ENCODE data around the gene EMC6. TPM values are rescaled to one million over a fixed set of nuclear protein-coding genes. Genes with fewer than 3 reads are reported as not detected.

EMC6 gene
- total RNA-seq, 1 donor from 2014 or later = 44.4 TPM

DNA sequence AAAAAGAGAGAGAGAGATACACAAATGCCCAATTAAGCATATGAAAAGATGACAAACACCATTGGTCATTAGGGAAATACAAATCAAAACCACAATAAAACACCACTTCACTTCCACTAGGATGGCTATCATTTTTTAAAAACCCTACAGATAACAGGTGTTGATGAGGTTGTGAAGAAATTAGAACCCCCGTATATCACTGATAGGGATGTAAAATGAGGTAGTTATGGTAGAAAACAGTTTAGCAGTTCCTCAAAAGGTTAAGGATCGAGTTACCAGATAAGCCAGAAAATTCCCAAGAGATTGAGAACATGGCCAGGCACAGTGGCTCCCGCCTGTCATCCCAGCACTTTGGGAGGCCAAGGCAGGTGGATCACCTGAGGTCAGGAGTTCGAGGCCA, 24.5 kb downstream of the EMC6 start:
- Mint-ChIP-seq H3K4me3 (ENCODE audit: unreplicated experiment) (no peak overlapping the region), H3K4me1 (ENCODE audit: low read depth, unreplicated experiment) (peaks cover 14% of the 10 kb centered on the region), H3K36me3 (ENCODE audit: unreplicated experiment) (peaks cover 4% of the 10 kb centered on the region), H3K9me3 (ENCODE audit: unreplicated experiment) (peaks cover 8% of the 10 kb centered on the region), H3K27ac (ENCODE audit: unreplicated experiment) (no peak overlapping the region), H3K27me3 (ENCODE audit: unreplicated experiment) (peaks cover 10% of the 10 kb centered on the region)
- no peak for DNase-seq
- TF ChIP-seq, protein P1, sequence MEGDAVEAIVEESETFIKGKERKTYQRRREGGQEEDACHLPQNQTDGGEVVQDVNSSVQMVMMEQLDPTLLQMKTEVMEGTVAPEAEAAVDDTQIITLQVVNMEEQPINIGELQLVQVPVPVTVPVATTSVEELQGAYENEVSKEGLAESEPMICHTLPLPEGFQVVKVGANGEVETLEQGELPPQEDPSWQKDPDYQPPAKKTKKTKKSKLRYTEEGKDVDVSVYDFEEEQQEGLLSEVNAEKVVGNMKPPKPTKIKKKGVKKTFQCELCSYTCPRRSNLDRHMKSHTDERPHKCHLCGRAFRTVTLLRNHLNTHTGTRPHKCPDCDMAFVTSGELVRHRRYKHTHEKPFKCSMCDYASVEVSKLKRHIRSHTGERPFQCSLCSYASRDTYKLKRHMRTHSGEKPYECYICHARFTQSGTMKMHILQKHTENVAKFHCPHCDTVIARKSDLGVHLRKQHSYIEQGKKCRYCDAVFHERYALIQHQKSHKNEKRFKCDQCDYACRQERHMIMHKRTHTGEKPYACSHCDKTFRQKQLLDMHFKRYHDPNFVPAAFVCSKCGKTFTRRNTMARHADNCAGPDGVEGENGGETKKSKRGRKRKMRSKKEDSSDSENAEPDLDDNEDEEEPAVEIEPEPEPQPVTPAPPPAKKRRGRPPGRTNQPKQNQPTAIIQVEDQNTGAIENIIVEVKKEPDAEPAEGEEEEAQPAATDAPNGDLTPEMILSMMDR (IDR thresholded peaks at IDR 0.05; ENCODE audit: partially characterized antibody, unreplicated experiment) = no peak

DNA sequence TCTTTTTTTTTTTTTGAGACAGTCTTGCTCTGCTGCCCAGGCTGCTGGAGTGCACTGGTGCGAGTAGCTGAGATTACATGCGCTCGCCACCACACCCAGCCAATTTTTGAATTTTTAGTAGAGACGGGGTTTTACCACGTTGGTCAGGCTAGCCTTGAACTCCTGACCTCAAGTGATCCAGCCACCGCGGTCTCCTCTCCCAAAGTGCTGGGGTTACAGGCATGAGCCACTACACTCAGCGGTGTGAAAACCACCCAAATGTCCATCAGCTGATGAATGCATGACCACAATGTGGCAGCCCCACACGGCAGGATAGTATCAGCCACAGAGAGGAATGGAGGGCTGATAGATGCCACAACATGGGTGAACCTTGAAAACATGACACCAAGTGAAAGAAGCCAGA, 25.2 kb downstream of the EMC6 start:
- Mint-ChIP-seq H3K27ac (ENCODE audit: unreplicated experiment) (no peak overlapping the region), H3K9me3 (ENCODE audit: unreplicated experiment) (peaks cover 8% of the 10 kb centered on the region), H3K36me3 (ENCODE audit: unreplicated experiment) (peaks cover 4% of the 10 kb centered on the region), H3K4me1 (ENCODE audit: low read depth, unreplicated experiment) (peaks cover 10% of the 10 kb centered on the region), H3K27me3 (ENCODE audit: unreplicated experiment) (peaks cover 10% of the 10 kb centered on the region), H3K4me3 (ENCODE audit: unreplicated experiment) (no peak overlapping the region)
- DNase-seq = no peak
- TF ChIP-seq, protein P1 (IDR thresholded peaks at IDR 0.05; ENCODE audit: partially characterized antibody, unreplicated experiment) = no peak

DNA sequence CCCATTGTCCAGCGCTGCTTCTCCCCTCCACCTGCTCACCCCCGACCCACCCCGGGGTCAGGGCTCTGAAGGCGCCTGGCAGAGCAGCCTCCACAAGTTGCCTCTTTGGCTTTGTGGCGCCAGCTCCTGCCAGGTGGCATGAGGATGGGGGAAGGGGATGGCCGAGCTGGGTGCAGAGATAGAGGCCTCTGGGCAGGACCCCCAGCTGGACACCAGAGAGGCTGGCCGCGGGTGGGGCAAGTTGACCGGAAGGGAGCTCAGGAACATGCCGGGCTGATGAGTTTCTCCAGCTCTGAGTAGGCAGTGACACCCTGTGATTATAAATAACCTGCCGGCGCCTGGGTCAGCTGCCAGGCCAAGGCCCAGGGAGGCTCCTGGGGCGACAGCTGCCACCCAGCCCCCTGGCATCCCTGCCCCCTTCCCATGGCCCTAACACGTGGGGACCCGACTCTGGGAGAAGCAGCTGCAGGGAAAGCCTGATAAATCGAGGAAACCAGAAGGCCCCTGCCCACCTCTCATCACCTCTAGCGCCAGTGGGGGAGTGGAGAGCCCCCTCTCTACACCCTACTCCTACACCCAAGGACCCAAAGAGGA, 26.6 kb downstream of the EMC6 start:
- TF ChIP-seq, protein P1 (IDR thresholded peaks at IDR 0.05; ENCODE audit: partially characterized antibody, unreplicated experiment) = no peak
- peaks cover 6% of the 10 kb centered on the region for H3K4me1 Mint-ChIP-seq (ENCODE audit: low read depth, unreplicated experiment)
- no peak overlapping the region for H3K27ac Mint-ChIP-seq (ENCODE audit: unreplicated experiment)
- DNase-seq = no peak
- H3K27me3 Mint-ChIP-seq (ENCODE audit: unreplicated experiment) = peaks cover 5% of the 10 kb centered on the region
- H3K36me3 Mint-ChIP-seq (ENCODE audit: unreplicated experiment) = no peaks in the 10 kb centered on the region
- peaks cover 4% of the 10 kb centered on the region for H3K9me3 Mint-ChIP-seq (ENCODE audit: unreplicated experiment)
- H3K4me3 Mint-ChIP-seq (ENCODE audit: unreplicated experiment) = peak overlapping the region; percentile 63

DNA sequence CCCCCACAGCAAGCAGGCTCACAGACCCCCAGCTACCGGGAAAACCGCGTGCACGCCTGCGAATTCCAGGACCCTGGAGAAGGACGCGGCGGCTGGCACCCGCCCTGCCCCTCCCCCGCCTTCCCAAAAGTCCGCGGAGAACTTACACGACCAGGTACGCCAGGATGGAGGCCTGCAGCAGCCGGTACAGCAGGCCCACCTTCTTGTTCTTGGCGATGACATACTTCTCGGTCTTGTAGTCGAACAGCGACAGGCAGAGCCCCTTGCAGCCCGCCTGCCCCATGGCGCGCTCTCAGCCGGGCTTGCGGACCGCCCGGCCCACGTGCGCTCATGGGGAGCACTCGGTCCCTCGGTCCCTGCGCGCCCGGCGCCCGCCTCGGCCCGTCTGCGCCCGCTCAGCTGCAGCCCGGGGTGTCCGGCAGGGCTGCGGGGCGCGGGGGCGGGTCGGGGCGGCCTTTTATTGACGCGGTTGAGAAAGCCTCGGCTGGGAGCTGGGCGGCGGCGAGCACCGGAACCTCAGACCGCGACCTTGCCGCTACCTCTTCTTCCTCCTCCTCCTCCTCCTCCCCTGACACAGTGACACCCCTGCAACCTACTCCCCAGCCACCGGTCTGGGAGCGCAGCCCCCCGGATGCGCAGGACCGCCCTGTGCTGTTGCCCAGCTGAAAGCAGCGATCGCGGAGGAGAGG, 27.3 kb downstream of the EMC6 start, which contains the start of gene P2RX5:
Gene P2RX5 (minus strand): TSS at position 433 of the 689 bp plus-strand sequence. CDS start 150 bp downstream, at position 283.
- Mint-ChIP-seq H3K36me3 (ENCODE audit: unreplicated experiment) (peaks cover 2% of the 10 kb centered on the region), H3K4me1 (ENCODE audit: low read depth, unreplicated experiment) (peaks cover 6% of the 10 kb centered on the region), H3K9me3 (ENCODE audit: unreplicated experiment) (peaks cover 4% of the 10 kb centered on the region), H3K27ac (ENCODE audit: unreplicated experiment) (no peak within 1 kb of the TSS), H3K27me3 (ENCODE audit: unreplicated experiment) (peaks cover 4% of the 10 kb centered on the region), H3K4me3 (ENCODE audit: unreplicated experiment) (peak within 1 kb of the TSS; percentile 78)
- TF ChIP-seq, protein P1 (IDR thresholded peaks at IDR 0.05; ENCODE audit: partially characterized antibody, unreplicated experiment) = no peak
- DNase-seq = peak; percentile 40

DNA sequence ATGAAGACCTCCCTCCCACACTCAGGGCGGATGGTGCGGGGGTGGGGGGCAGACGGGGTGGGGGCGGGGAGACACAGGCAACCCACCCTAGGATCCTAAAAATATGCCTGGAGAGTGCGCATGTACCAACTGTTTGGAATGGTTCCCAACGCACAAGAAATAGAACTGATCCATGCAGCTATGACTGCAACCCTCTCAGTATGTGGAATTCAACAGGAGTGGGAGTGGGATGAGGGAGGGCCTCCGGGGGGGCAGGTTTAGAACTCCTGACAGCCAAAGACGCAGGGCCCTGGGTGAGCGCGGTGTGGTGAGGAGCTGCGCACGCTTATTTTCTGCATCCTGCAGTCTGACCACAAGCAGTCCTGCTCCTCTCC, 28.5 kb downstream of the EMC6 start:
- DNase-seq = no peak
- peaks cover 4% of the 10 kb centered on the region for H3K27me3 Mint-ChIP-seq (ENCODE audit: unreplicated experiment)
- H3K9me3 Mint-ChIP-seq (ENCODE audit: unreplicated experiment) = peaks cover 4% of the 10 kb centered on the region
- TF ChIP-seq, protein P1 (IDR thresholded peaks at IDR 0.05; ENCODE audit: partially characterized antibody, unreplicated experiment) = no peak
- peaks cover 6% of the 10 kb centered on the region for H3K4me1 Mint-ChIP-seq (ENCODE audit: low read depth, unreplicated experiment)
- no peak overlapping the region for H3K27ac Mint-ChIP-seq (ENCODE audit: unreplicated experiment)
- H3K4me3 Mint-ChIP-seq (ENCODE audit: unreplicated experiment) = no peak overlapping the region
- peaks cover 5% of the 10 kb centered on the region for H3K36me3 Mint-ChIP-seq (ENCODE audit: unreplicated experiment)

Measured in glutamatergic neuron (in vitro differentiated cells).